DOHH2 (cell line): Measurements from ENCODE around the gene ARFGAP2.

Source experiments
- CTCF ChIP-seq: fragments of 200-600 bp; sonication (generic); IDR thresholded peaks from one replicate; pipeline ENCODE4 v1.5.1; 2014; ENCODE audit warnings: antibody characterized with exemption, mild to moderate bottlenecking, low read depth, low read length; ENCODE audit not compliant: poor library complexity, severe bottlenecking
- EZH2phosphoT487 ChIP-seq: fragments of 200-600 bp; sonication (generic); IDR thresholded peaks from 2 replicates; pipeline ENCODE4 v1.6.1; 2017; ENCODE audit warnings: borderline replicate concordance, mild to moderate bottlenecking, antibody characterized with exemption, low read length, moderate library complexity, mixed read lengths

GRCh38 chr11:47160753-47161133 is 15.9 kb downstream of the ARFGAP2 start:
- no peak for TF ChIP-seq CTCF
- no peak for TF ChIP-seq EZH2phosphoT487
